NCI-H446 (cell line): ENCODE data around the gene MR1.

Experiments used
- DNase-seq, 2 experiments: peaks; one replicate each; lab custom pipeline; 2025; lab: John Stamatoyannopoulos, UW

Gene MR1

GRCh38 chr1:181091309-181092040, 57.7 kb downstream of the MR1 start:
- no peak for DNase-seq

GRCh38 chr1:181092056-181092455, 58.3 kb downstream of the MR1 start:
- DNase-seq: no peak

- no peak for DNase-seq
Measured at GRCh38 chr1:181092883-181093458, 59.2 kb downstream of the MR1 start.

GRCh38 chr1:181094416-181095212, 60.8 kb downstream of the MR1 start:
- DNase-seq: peak in 1 of 2 experiments; percentile 45

GRCh38 chr1:181095260-181095659, 61.5 kb downstream of the MR1 start:
- DNase-seq: no peak

- DNase-seq: no peak
Measured at GRCh38 chr1:181095763-181096184, 62.0 kb downstream of the MR1 start.

- DNase-seq: no peak
Measured at GRCh38 chr1:181097242-181097641, 63.5 kb downstream of the MR1 start.

- DNase-seq: peak; percentile 78 to 81
Measured at GRCh38 chr1:181099152-181100014, 65.6 kb downstream of the MR1 start.

- no peak for DNase-seq
Measured at GRCh38 chr1:181100015-181100905, 66.5 kb downstream of the MR1 start.

- no peak for DNase-seq
Measured at GRCh38 chr1:181100934-181101333, 67.2 kb downstream of the MR1 start.

- no peak for DNase-seq
Measured at GRCh38 chr1:181101581-181102226, 67.9 kb downstream of the MR1 start.

- no peak for DNase-seq
Measured at GRCh38 chr1:181102841-181103240, 69.1 kb downstream of the MR1 start.

- DNase-seq: no peak
Measured at GRCh38 chr1:181103399-181103798, 69.6 kb downstream of the MR1 start.

GRCh38 chr1:181104042-181104789, 70.4 kb downstream of the MR1 start:
- no peak for DNase-seq

- no peak for DNase-seq
Measured at GRCh38 chr1:181104790-181105133, 71.0 kb downstream of the MR1 start.

GRCh38 chr1:181105134-181106021, 71.6 kb downstream of the MR1 start:
- peak; percentile 88 to 98 for DNase-seq

GRCh38 chr1:181106022-181106312, 72.2 kb downstream of the MR1 start:
- no peak for DNase-seq

GRCh38 chr1:181106479-181106878, 72.7 kb downstream of the MR1 start:
- DNase-seq: no peak

GRCh38 chr1:181107711-181108110, 73.9 kb downstream of the MR1 start:
- DNase-seq: no peak
